GM18858 (cell line): ENCODE data around the gene SPOCK2.
"Not testable (repeated sequence)": the region's sequence is repeated elsewhere in the genome, so short reads cannot be mapped to it uniquely, and the experiment has no call there.

Experiments
- ATAC-seq: cut with Tn5 transposase; IDR thresholded peaks from one replicate; pipeline ENCODE4 v1.9.1; 2021; ENCODE audit not compliant: unreplicated experiment

Gene SPOCK2

DNA sequence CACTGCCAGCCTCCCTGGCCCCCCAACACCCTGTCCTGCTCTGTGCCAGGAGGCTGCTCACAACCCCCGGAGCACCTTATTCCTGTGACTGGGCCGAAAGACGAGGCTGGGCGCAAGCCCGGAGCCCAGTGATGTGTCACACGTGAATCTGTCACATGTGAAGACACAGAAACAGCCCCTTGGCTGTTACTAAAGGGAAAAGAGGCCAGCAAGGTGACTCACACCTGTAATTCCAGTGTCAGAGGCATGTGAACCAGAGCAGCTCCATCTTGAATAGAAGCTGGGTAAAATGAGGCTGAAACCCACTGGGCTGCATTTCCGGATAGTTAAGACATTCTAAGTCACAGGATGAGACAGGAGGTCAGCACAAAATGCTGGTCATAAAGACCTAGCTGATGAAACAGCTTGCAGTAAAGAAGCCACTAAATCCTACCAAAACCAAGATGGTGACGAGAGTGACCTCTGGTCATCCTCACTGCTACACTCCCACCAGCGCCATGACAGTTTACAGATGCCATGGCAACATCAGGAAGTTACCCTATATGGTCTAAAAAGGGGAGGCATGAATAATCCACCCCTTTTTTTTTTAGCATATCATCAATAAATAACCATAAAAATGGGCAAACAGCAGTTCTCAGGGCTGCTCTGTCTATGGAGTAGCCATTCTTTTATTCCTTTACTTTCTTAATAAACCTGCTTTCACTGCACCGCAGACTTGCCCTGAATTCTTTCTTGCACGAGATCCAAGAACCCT is 55.8 kb downstream of the SPOCK2 start:
- ATAC-seq = not testable (repeated sequence)

DNA sequence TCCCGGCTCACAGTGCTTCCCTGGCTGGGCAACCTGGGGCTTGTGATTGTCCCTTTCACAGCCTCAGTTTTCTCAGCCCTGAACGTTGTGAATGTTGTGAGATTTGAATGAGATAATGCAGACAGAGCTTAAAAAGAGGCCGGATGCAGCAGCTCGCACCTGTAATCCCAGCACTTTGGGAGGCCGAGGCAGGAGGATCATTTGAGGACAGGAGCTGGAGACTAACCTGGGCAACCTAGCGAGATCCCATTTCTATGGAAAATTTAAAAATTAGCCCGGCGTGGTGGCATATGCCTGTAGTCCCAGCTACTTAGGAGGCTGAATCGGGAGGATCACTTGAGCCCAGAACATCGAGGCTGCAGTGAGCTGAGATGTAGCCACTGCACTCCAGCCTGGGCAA is 56.6 kb downstream of the SPOCK2 start:
- no peak for ATAC-seq

DNA sequence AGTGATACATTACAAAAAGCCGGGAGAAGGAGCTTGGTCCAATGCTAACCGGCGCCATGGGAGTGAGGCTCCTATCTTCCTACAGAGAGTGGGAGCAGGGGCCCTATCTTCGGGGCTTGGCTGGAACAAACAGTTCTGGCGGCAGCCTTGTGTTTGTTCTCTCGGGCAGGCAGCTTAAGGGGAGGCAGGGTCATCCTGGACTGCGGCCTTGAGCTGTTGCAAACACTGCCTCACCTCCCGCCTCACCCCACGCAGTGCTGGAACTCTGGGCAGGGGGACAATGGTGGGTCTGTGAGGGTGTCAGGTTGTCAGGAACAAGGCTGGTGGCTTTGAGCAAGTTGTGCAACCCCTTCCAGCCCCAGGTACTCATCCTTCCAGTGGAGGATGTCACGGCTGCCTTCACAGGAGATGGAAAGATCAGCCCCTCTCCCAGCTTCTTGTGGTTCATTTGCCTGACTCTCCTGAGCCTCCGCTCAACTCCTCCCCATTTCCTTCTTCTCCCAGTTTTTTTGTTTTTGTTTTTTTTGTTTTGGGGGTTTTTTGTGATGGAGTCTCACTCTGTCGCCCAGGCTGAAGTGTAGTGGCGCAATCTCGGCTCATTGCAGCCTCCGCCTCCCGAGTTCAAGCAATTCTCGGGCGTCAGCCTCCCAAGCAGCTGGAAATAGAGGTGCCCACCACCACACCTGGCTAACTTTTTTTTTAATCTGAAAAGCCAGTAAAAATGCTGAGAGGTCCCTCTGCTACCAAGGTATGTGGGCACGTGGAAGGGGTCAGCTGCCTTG is 57.4 kb downstream of the SPOCK2 start:
- no peak for ATAC-seq

DNA sequence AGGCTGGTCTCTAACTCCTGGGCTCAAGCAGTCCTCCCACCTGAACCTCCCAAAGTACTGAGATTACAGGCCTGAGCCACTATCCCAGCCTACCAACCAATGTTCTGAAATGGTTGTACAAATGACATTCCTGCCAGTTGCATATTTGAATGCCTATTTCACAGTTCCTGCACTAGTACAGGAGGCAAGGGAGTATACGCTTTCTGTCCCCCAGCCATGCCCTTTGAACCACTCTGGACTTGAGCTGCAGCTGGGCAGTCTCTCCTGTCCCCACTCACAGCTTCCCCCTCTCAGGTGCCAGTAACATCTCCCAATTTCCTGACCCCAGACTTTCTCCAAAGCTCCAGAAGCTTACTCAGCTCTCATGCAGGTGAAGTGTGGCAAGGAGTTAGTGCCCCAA is 58.9 kb downstream of the SPOCK2 start:
- ATAC-seq = no peak

DNA sequence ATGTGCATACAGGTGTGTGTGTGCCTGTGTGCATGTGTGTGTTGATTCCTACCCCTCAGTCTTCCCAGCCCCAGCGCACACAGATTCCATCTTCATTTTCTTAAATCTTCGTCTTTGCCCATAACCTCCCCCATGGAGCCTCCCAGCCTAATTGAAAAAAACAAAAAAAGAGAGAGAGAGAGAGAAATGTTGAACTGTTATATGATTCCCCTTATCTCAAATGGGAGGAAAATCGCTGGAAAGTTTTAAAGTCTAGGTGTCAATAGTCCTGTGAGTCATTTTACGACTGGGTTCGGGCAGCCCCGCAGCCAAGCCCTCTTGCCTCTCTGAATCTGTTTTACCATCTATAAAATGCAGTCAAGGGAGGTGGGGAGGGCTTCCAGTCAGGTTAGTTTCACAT is 60.9 kb downstream of the SPOCK2 start:
- ATAC-seq = no peak

DNA sequence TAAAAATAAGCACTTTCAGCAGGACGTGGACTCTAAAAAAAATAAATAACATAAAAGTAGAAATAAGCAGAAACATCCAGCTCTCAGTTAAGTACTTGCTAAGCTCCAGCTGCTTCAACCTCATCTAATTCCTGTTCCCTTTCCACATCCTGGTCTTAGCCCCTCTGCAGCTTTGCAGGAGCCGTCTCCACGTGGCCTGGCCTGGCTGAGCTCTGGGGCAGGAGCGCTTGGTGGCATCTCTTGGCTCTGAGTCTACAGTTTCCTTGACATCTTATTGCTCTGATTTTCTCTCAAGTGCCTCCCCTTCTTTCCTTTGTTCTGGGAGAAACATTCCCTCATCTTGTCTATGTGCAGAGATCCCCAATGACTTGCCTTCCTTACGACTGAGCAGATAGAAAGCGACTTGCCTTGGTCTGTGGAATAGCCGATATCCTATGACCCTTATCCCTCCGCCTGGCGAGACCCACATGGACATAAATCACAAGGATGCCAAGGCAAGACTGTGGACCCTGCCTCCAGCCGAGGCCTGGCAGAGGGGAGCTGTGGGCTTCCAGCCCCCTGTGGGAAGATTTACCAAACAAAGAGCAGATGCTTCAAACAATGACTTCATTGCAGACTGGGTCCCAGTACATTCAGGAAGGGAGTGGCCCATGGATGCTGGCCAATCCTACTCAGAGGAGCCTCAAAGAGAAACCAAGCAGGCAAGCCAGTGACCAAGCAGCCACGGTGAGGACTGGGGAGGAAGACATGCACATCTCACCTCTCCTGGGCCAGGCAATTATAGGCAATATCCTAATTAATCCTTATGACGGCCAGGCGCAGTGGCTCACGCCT is 61.9 kb downstream of the SPOCK2 start:
- ATAC-seq = no peak

DNA sequence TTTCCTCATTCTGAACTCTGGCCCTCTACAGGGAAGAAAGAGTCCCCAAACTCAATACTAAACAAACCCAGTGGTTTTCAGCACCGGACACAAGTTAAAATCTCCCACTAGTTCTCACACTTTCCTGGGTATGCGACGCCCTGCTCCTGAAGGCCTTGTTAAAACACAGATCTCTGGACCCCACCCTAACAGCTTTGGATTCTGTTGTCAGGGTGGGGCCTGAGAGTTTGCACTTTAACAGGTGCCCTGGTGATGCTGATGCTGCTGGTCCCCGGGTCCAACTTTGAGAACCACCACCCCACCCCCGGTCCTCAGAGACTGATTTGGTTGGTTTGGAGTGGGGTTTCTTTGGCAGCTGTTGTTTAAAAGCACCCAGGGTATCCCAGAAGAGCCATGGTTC is 62.5 kb downstream of the SPOCK2 start:
- no peak for ATAC-seq

DNA sequence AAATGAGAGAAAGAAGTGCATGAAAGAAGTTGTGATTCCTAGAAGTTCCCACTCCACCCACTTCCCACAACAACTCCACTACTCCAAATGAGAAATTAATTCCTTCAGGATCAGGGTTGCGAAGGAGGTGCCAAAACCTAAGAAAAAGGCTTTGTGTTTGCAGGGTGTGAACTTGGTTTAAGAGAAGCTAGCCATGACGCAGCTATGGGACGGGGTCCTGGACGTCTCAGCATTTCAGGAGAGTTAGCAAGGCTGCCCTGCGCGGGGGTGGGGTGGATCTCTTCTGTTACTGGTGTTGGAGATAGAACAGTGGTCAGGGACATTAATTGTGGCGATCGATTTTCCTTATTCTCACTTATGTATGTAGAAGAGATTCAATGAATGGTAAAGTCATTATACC is 63.0 kb downstream of the SPOCK2 start:
- ATAC-seq = no peak

DNA sequence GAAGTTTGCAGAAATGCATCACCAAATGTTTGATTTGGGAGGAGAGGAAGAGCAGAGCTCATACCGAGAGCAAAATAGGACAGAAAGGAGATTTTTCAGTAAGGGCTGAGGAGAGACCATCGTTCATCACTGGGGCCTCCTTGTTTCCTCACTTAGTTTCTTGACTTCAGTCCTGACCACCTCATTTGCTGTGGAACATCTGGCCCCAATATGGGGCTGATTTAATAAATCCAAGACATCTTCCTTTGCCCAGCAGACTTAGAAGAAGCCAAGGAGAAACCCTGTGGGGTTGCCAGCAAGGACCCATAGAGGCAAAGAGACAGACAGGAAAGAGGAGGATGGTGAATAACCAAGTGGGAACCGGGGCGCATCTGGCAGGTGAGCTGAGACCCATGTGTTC is 63.8 kb downstream of the SPOCK2 start:
- no peak for ATAC-seq

DNA sequence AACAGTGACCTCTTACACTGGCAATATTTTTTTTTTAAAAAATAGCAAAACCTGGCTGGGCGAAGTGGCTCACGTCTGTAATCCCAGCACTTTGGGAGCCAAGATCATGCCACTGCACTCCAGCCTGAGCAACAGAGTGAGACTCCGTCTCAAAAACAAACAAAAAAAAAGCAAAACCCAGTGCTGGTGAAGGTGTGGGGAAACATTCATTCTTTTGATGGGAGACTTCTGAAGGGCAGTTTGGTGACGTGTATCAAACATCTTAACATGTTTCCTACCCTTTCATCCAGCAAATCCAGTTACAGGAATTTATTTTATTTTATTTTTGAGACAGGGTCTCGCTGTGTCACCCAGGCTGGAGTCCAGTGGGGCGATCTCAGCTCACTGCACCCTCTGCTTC is 66.1 kb downstream of the SPOCK2 start:
- no peak for ATAC-seq

DNA sequence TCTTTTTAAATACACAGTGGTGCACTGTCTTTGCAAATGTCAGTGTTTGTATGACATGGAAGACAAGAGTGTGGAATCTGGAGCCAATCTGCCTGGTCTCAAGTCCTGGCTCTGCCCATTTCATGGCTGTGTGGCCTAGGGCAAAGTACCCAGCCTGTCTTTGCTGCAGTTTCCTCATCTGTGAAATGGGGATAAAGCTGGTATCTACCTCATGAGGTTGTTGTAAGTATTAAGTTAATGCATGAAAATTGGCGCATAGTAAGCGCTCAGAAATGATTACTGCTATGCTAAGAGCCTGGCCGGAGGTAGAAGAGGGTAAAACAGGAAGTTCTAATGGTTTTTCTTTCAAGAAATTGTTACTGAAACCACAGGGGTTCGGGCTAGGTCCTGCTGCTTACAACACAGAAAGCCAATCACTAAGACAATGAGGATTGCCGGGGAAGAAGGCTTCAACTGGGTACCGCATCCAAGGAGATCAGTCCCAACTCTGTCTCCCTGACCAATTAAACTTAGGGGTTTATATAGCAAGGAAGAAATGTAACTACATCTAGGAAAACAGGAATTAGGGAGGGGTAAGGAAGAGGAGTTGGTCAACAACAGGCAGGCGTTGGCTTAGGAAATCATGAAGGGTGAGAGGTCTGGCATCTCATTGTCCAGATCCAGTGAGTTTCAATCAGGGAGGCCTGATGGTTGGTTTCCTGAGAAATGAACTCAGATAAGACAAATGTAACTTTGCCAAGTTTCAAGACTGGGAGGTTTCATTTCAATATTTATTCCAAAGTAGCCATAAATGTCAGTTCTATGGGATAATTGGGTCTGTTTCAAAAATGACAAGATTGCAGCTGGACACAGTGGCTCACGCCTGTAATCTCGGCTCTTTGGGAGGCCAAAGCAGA is 67.2 kb downstream of the SPOCK2 start:
- ATAC-seq = no peak

DNA sequence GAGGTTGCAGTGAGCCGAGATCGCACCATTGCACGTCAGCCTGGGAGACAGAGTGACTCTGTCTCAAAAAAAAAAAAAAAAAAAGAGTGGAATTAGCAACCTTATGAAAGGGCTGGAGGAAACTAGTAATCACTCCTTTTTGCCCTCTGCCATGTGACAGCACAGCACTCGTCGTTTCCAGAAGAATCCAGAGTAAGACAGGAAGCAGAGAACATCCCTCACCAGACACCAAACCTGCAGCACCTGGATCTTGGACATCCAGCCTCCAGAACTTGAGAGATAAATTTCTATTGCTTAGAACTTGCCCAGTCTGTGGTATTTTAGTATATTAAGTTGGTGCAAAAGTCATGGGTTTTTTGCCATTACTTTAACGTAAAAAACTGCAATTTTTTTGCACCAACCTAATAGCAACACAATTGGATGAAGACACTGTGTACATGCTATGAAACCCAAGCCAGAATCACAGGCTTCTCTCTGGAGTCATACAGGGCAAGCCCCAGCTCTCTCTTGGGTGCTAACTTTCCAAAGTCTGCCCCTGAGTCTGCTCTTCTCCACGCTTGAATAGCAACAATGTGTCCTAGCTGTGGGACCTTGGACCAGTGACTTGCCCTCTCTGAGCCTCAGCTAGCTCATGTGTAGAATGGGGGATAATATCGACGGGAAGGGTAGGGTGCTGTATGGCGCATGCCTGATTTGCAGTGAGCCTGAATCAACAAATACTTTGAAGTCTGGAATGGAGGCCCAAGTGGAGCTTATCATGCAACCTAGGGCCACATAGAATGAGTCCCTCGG is 69.1 kb downstream of the SPOCK2 start:
- no peak for ATAC-seq

DNA sequence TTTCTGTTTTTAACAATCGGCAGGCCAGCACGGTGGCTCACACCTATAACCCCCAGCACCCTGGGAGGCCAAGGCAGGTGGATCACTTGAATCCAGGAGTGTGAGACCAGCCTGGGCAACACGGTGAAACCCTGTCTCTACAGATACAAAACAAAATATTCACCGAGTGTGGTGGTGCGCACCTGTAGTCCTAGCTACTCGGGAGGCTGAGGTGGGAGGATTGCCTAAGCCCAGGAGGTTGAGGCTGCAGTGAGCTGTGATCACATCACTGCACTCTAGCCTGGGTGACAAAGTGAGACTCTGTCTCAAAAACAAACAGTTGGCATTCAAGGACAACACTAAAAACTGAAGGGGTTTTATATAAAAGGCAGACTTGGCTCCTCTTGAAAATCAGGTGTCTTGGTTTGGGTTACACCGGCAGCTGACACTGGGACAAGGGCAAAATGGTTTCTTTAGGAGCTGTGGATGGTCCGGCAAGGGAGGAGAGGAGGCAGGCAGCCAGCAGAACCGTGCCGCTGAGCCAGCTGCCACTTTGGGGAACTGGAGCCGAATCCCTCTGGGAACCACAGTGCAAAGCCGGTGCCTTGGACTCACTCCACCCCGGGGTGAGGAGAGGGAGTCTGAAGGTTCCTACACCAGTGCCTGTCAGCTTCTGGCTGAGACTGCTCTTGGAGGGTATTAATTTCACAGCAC is 71.6 kb downstream of the SPOCK2 start:
- ATAC-seq = no peak

DNA sequence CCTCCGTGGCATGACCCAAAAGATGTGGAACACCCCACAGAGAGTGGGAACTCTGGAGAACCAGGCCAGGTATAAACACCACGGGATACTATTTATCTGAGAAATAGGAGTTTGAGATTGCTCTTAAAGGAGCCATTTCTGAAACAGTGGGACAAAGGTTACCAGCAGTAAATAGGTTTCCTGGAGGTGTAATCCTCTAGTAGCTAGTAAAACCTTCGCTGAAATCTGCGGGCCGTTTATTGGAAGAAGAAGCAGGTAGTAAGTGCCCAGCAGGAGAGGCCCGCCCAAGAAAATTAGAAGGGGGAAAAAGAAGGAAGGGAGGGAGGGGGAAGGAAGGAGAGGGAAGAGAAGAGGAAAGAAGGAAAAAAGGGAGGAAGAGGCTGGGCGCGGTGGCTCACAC is 72.5 kb downstream of the SPOCK2 start:
- ATAC-seq = no peak

DNA sequence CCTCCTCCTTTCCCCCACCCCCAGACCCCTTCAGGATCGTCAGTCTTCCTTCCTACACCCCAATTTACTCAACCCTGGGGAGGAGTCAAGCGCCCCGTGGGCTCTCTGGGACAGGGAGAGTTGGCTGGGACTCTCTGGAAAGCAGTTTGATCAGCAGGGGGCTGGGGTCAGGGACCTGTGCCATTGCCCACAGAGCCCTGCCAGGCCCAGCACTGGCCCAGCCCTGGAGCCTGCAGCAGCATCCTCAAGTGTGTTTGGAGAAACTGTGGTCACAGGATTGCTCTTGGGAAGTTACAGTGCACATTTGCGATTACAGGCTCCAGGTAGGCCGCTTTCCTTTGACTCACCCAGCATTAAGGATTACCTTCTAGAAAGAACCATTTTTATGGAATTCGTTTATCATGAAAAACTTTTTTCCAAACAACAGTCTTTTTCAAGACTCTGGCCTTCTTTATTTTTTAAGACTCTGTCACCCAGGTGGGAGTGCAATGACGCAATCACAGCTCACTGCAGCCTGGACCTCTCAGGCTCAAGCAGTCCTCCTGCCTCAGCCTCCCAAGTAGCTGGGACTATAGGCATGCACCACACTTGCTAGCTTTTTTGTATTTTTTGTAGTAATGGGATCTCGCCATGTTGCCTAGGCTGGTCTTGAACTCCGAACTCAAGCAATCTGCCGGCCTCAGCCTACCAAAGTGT is 73.4 kb downstream of the SPOCK2 start:
- ATAC-seq = no peak

DNA sequence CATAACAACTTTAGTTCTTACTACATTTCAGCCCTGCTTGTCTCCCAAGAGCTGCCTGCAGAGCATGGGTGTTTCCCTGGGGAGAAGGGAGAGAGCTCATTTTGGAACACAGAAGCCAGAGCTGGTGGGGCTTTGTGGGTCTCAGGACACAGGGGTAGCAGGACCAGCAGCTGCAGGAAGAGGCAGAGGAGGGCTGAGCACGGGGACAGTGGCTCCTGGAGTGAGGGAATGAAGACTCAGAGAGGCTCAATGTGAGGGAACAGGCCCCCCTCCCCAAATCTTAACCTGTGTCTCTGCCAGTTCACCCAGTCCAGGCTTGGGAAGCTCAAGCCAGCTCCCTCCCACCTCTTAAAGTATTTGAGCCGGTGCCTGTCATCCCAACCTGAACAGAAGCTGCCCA is 74.2 kb downstream of the SPOCK2 start:
- ATAC-seq = no peak

DNA sequence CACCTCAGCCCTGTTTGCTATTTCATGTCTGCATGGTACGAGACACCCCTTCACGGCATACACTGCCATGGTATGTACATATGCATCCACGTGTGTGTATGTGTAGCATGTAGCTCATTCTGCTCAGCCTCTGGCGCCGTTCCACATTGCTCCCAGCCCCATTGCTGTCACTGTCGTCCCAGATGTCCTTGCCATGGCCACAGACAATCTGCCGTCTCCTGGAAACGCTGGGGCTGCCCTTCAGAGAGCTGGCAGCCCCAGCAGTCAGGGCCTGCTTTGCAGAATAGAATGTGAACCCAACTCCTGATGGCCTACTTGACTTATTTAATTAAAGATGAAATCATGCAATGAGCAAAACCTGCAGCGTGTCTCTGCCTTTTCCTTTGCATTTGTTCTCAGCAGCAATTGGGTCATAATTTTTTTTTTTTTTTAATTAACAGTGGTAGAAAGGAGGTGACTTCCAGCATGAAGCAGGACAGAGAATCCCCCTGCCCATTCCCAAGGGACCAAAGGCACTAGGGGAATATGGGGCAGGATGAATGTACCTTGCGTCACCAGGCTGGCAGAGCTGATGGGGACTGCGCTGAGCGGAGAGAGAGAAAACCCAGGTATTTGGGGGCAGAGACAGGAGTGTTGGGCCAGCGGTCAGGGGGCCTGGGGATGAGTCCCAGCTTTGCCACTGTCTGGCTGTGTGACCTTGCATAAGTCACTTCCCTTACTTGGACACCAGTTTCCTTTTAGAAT is 75.0 kb downstream of the SPOCK2 start:
- ATAC-seq = no peak

DNA sequence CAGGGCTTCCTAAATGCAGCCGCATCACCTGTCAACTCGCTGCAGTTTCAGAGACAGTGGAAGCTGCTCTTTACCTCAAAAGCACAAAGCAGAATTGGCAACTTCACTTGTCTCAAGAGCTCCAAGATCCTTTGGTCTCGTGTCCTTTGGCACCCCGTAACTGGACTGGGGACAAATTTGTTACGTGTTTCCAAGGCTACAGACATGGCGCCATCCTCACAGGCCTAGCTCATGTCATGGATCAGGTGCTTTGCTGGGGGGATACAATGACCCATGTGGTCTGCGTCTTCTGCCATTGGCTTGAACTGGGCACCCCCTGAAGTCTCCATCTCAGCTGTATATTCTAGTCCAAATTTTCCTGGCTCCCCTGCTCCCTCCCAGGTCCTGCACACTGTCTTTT is 75.6 kb downstream of the SPOCK2 start:
- ATAC-seq = no peak
